OCI-LY1 (cell line): ENCODE measurements around the gene BASP1.

Source experiments
- EZH2 ChIP-seq: fragments of 200-600 bp; sonication (generic), shearing (Covaris generic); IDR thresholded peaks from 2 replicates; pipeline ENCODE4 v1.8.0; 2017; ENCODE audit warnings: borderline replicate concordance, mixed run types, mild to moderate bottlenecking, antibody characterized with exemption, low read length, moderate library complexity, mixed read lengths
- TF ChIP-seq, protein P1 (sequence below): fragments of 200-600 bp; sonication (generic), shearing (Covaris generic); IDR thresholded peaks from 2 replicates; pipeline ENCODE4 v1.5.1; 2017; ENCODE audit warnings: mild to moderate bottlenecking, antibody characterized with exemption, low read length, moderate library complexity, mixed read lengths

DNA sequence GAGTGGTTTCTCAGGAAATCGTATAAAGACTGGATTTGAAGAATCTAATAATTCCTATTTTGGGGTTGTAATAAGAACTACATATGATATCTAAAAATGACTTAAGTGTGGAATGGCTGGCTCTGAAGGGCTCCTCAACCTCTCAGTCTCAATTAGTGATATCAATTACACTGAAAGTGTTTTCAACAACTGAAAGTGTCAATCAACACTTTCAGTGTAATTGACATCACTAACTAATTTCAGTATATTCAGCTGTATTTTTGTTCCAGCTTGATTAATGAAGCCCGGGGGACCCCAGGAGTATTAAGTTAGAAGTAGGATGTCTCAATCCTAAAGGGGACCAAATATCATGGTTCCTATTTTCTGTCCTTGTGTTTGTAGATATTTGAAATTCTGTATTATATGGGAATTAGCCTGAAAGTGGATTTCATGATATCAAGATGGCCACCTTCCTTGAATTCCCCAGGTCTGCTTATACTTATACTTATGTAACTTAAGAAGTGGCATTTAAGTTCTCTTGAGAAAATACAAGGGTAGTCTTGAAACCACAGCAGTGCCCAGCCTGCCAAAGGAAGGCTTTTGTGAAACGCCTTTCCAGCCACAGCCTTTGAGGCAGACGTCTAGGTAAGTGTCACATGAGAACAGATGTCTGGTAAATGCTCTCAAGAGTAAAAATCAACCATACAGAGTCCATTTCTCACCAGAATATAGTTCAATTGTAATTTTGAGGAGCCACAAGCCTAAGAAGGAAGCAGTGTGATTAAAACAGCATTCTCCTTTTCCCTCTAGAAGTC is 4.6 kb downstream of the BASP1 start:
- TF ChIP-seq, protein P1, sequence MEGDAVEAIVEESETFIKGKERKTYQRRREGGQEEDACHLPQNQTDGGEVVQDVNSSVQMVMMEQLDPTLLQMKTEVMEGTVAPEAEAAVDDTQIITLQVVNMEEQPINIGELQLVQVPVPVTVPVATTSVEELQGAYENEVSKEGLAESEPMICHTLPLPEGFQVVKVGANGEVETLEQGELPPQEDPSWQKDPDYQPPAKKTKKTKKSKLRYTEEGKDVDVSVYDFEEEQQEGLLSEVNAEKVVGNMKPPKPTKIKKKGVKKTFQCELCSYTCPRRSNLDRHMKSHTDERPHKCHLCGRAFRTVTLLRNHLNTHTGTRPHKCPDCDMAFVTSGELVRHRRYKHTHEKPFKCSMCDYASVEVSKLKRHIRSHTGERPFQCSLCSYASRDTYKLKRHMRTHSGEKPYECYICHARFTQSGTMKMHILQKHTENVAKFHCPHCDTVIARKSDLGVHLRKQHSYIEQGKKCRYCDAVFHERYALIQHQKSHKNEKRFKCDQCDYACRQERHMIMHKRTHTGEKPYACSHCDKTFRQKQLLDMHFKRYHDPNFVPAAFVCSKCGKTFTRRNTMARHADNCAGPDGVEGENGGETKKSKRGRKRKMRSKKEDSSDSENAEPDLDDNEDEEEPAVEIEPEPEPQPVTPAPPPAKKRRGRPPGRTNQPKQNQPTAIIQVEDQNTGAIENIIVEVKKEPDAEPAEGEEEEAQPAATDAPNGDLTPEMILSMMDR: no peak
- TF ChIP-seq EZH2: no peak
